HG03045 (cell line): ENCODE results near the gene RUNDC3A.
A peak's percentile ranks its signal among the peaks of the same experiment; 100 is the strongest.

Experiments
- ATAC-seq: cut with Tn5 transposase; IDR thresholded peaks from one replicate; pipeline ENCODE4 v1.9.1; 2021; ENCODE audit warnings: mild to moderate bottlenecking, moderate library complexity; ENCODE audit not compliant: unreplicated experiment

RUNDC3A gene

GRCh38 chr17:44308320-44308818 is at the start of gene RUNDC3A:
Gene RUNDC3A, plus strand, starts transcription at chr17:44308601. Its CDS starts 232 bp downstream, at chr17:44308833.
- ATAC-seq, result peak; percentile 54

GRCh38 chr17:44258811-44259351 is 49.5 kb upstream of the RUNDC3A start:
- no peak for ATAC-seq

- ATAC-seq, result no peak
Measured at GRCh38 chr17:44260296-44260695, 48.1 kb upstream of the RUNDC3A start.

- no peak for ATAC-seq
Measured at GRCh38 chr17:44262654-44263225, 45.7 kb upstream of the RUNDC3A start.

- ATAC-seq, result no peak
Measured at GRCh38 chr17:44263345-44263902, 45.0 kb upstream of the RUNDC3A start.

- ATAC-seq, result no peak
Measured at GRCh38 chr17:44266402-44267164, 41.8 kb upstream of the RUNDC3A start.

- no peak for ATAC-seq
Measured at GRCh38 chr17:44267165-44267455, 41.3 kb upstream of the RUNDC3A start.

- no peak for ATAC-seq
Measured at GRCh38 chr17:44267818-44268490, 40.4 kb upstream of the RUNDC3A start, which contains the start of gene SLC4A1. Gene SLC4A1, minus strand, starts transcription at chr17:44268135. Its CDS starts 5,269 bp downstream, at chr17:44262866.

- no peak for ATAC-seq
Measured at GRCh38 chr17:44268709-44269534, 39.5 kb upstream of the RUNDC3A start.

GRCh38 chr17:44269535-44270240 is 38.7 kb upstream of the RUNDC3A start:
- ATAC-seq, result no peak

- ATAC-seq, result no peak
Measured at GRCh38 chr17:44272321-44272951, 36.0 kb upstream of the RUNDC3A start.

GRCh38 chr17:44272954-44273353 is 35.4 kb upstream of the RUNDC3A start:
- ATAC-seq, result no peak

GRCh38 chr17:44273607-44274006 is 34.8 kb upstream of the RUNDC3A start:
- no peak for ATAC-seq

GRCh38 chr17:44277976-44278375 is 30.4 kb upstream of the RUNDC3A start:
- no peak for ATAC-seq

- ATAC-seq, result no peak
Measured at GRCh38 chr17:44279346-44279665, 29.1 kb upstream of the RUNDC3A start.

- ATAC-seq, result peak; percentile 83
Measured at GRCh38 chr17:44279666-44280391, 28.6 kb upstream of the RUNDC3A start.

GRCh38 chr17:44280392-44280937 is 27.9 kb upstream of the RUNDC3A start:
- ATAC-seq, result no peak

- ATAC-seq, result no peak
Measured at GRCh38 chr17:44281570-44281969, 26.8 kb upstream of the RUNDC3A start.

GRCh38 chr17:44282264-44282663 is 26.1 kb upstream of the RUNDC3A start:
- ATAC-seq, result no peak
